ENCODE measurements around the gene ZNHIT6.

Gene ZNHIT6

DNA sequence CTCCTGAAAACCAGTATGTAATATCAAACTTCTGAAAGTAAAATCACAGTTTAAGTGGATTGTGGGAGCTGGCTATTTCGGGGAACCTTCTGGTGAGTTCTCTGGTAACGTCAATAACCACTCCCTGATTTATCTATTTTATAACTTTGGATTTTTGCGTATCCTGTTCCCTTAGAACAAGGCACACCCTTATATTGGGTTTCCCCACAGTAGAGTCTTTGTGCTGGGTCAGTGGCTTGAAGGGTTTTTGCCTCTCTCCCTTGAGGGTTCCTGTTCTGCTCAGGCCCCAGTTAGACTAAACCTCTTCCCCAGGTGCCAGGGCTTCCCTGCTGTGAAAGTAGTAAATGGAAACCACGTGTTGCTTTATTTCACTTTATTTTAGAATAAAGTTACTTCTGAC lies 106.3 kb downstream of the ZNHIT6 start:
- Histone ChIP-seq H3K9me3 (ENCODE audit: low read length) (no peaks in the 10 kb centered on the region), H2AFZ (ENCODE audit: low read length) (no peak overlapping the region), H3K79me2 (ENCODE audit: insufficient read depth, low read length) (no peaks in the 10 kb centered on the region), H4K20me1 (ENCODE audit: insufficient read depth, low read length) (no peaks in the 10 kb centered on the region), H3K9ac (ENCODE audit: low read length) (no peak overlapping the region), H3K36me3 (ENCODE audit: insufficient read depth, low read length) (no peaks in the 10 kb centered on the region), H3K27ac (ENCODE audit: low read depth, low read length, poor library complexity, severe bottlenecking) (no peak overlapping the region), H3K4me2 (ENCODE audit: low read length) (no peak overlapping the region), H3K27me3 (ENCODE audit: insufficient read depth, low read length) (no peaks in the 10 kb centered on the region), H3F3A (ENCODE audit: insufficient read depth, low read length) (no peaks in the 10 kb centered on the region), H3K9me2 (ENCODE audit: low read depth, low read length) (no peaks in the 10 kb centered on the region), H3K4me1 (ENCODE audit: insufficient read depth, low read length, severe bottlenecking) (no peaks in the 10 kb centered on the region), H3K4me3 (ENCODE audit: low read depth, low read length, poor library complexity, severe bottlenecking) (no peak overlapping the region)
- TF ChIP-seq, protein P1, sequence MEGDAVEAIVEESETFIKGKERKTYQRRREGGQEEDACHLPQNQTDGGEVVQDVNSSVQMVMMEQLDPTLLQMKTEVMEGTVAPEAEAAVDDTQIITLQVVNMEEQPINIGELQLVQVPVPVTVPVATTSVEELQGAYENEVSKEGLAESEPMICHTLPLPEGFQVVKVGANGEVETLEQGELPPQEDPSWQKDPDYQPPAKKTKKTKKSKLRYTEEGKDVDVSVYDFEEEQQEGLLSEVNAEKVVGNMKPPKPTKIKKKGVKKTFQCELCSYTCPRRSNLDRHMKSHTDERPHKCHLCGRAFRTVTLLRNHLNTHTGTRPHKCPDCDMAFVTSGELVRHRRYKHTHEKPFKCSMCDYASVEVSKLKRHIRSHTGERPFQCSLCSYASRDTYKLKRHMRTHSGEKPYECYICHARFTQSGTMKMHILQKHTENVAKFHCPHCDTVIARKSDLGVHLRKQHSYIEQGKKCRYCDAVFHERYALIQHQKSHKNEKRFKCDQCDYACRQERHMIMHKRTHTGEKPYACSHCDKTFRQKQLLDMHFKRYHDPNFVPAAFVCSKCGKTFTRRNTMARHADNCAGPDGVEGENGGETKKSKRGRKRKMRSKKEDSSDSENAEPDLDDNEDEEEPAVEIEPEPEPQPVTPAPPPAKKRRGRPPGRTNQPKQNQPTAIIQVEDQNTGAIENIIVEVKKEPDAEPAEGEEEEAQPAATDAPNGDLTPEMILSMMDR (IDR thresholded peaks at IDR 0.05; ENCODE audit: low read length): no peak
- TF ChIP-seq EZH2 (IDR thresholded peaks at IDR 0.05; ENCODE audit: borderline replicate concordance, low read length): no peak

GRCh38 chr1:85599681-85600080 lies 108.6 kb downstream of the ZNHIT6 start:
- Histone ChIP-seq H2AFZ (ENCODE audit: low read length) (no peak overlapping the region), H3K4me2 (ENCODE audit: low read length) (no peak overlapping the region), H3K9me2 (ENCODE audit: low read depth, low read length) (no peaks in the 10 kb centered on the region), H3F3A (ENCODE audit: insufficient read depth, low read length) (no peaks in the 10 kb centered on the region), H3K4me1 (ENCODE audit: insufficient read depth, low read length, severe bottlenecking) (no peaks in the 10 kb centered on the region), H3K27ac (ENCODE audit: low read depth, low read length, poor library complexity, severe bottlenecking) (no peak overlapping the region), H3K4me3 (ENCODE audit: low read depth, low read length, poor library complexity, severe bottlenecking) (no peak overlapping the region), H3K79me2 (ENCODE audit: insufficient read depth, low read length) (no peaks in the 10 kb centered on the region), H3K36me3 (ENCODE audit: insufficient read depth, low read length) (no peaks in the 10 kb centered on the region), H3K9ac (ENCODE audit: low read length) (no peak overlapping the region), H3K27me3 (ENCODE audit: insufficient read depth, low read length) (no peaks in the 10 kb centered on the region), H4K20me1 (ENCODE audit: insufficient read depth, low read length) (no peaks in the 10 kb centered on the region), H3K9me3 (ENCODE audit: low read length) (no peaks in the 10 kb centered on the region)
- TF ChIP-seq EZH2 (IDR thresholded peaks at IDR 0.05; ENCODE audit: borderline replicate concordance, low read length): no peak
- TF ChIP-seq, protein P1 (IDR thresholded peaks at IDR 0.05; ENCODE audit: low read length): no peak

Measured in OCI-LY1 (cell line).